Measurements from ENCODE around the gene SERPINB6.

DNA sequence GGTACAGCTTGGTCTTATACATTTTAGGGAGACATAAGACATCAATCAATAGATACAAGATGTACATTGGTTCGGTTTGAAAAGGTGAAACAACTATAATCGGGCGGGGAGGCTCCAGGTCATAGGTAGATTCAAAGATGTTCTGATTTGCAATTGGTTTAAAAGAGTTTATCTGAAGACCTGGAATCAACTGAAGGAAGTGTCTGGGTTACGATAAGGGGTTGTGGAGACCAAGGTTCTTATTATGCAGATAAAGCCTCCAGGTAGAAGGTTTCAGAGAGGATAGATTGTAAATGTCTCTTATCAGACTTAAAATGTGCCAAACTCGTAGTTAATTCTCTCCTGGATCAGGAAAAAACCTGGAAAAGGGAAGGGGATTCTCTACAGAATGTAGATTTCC is 5.9 kb upstream of the SERPINB6 start:
- TF ChIP-seq, protein P1, sequence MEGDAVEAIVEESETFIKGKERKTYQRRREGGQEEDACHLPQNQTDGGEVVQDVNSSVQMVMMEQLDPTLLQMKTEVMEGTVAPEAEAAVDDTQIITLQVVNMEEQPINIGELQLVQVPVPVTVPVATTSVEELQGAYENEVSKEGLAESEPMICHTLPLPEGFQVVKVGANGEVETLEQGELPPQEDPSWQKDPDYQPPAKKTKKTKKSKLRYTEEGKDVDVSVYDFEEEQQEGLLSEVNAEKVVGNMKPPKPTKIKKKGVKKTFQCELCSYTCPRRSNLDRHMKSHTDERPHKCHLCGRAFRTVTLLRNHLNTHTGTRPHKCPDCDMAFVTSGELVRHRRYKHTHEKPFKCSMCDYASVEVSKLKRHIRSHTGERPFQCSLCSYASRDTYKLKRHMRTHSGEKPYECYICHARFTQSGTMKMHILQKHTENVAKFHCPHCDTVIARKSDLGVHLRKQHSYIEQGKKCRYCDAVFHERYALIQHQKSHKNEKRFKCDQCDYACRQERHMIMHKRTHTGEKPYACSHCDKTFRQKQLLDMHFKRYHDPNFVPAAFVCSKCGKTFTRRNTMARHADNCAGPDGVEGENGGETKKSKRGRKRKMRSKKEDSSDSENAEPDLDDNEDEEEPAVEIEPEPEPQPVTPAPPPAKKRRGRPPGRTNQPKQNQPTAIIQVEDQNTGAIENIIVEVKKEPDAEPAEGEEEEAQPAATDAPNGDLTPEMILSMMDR (conservative IDR thresholded peaks at IDR 0.05; ENCODE audit: low read depth, low read length), result no peak
- no peak for TF ChIP-seq SMC3 (IDR thresholded peaks at IDR 0.05; ENCODE audit: low read depth, low read length)
